ENCODE results near the gene HACL1.

GRCh38 chr3:15551902-15552301 lies 49.5 kb downstream of the HACL1 start:
- no peak for TF ChIP-seq CTCF (IDR thresholded peaks at IDR 0.05)
- no peak for TF ChIP-seq POLR2A (IDR thresholded peaks at IDR 0.05)
